BJ (cell line): ENCODE measurements around the gene SYCP2L. TPM values are rescaled to one million over a fixed set of nuclear protein-coding genes. Genes with fewer than 3 reads are reported as not detected.

Experiments used
- CTCF ChIA-PET: fragments of 350-600 bp; formaldehyde crosslinking; extraction: SDS; loops from one replicate; lab custom pipeline; 2021; ENCODE audit warnings: antibody characterized with exemption, inconsistent platforms; lab: Yijun Ruan, JAX
- POLR2A ChIA-PET: fragments of 300-600 bp; sonication (Branson Sonifier 250); formaldehyde crosslinking; extraction: SDS; loops from one replicate; lab custom pipeline; 2021; ENCODE audit warnings: antibody characterized with exemption; lab: Charles Lee
- DNase-seq: peaks from one replicate; pipeline ENCODE4 v3.0.0-alpha.2; 2011; ENCODE audit warnings: low read depth
- H3K27me3 ChIP-seq: 2 replicates; pipeline ENCODE4 v1.6.0; 2011; ENCODE audit warnings: low read length; ENCODE audit not compliant: control insufficient read depth, insufficient read depth
- H3K36me3 ChIP-seq: 2 replicates; pipeline ENCODE4 v1.5.1; 2011; ENCODE audit warnings: low read length; ENCODE audit not compliant: control insufficient read depth, insufficient read depth
- H3K4me3 ChIP-seq: 2 replicates; pipeline ENCODE4 v1.5.1; 2011; ENCODE audit warnings: low read depth, mild to moderate bottlenecking, control low read depth, low read length
- CTCF ChIP-seq: IDR thresholded peaks from 2 replicates; pipeline ENCODE4 v1.5.1; 2011; ENCODE audit warnings: low read depth, mild to moderate bottlenecking, control low read depth, inconsistent platforms, low read length, moderate library complexity; ENCODE audit not compliant: insufficient read depth
- polyA plus RNA-seq: library from polyadenylated mRNA; depleted of rRNA; stranded (reverse); fragments of >200 nt; gene quantifications from 2 replicates; pipeline ENCODE4 v1.2.3, GENCODE V29; 2011

The SYCP2L gene
- polyA plus RNA-seq, 1 experiment, result 0.04 TPM

- Histone ChIP-seq H3K36me3 (no peaks in the 10 kb centered on the region), H3K27me3 (no peaks in the 10 kb centered on the region), H3K4me3 (no peak overlapping the region)
- TF ChIP-seq CTCF, result no peak
- CTCF ChIA-PET, result interaction anchor here (0.6 to 4.4 kb wide), 3 partner anchors 112 to 539 kb away, joined by 3 to 32 read pairs (median 3); no protein-coding TSS in a partner anchor
- DNase-seq, result no peak
- POLR2A ChIA-PET, result no interaction called here
Measured at GRCh38 chr6:10956776-10957175, 69.9 kb downstream of the SYCP2L start.

GRCh38 chr6:10957414-10957886 is 70.6 kb downstream of the SYCP2L start:
- TF ChIP-seq CTCF, result no peak
- no peak for DNase-seq
- Histone ChIP-seq H3K36me3 (no peaks in the 10 kb centered on the region), H3K4me3 (no peak overlapping the region), H3K27me3 (no peaks in the 10 kb centered on the region)
- ChIA-PET POLR2A (no interaction called here), CTCF (interaction anchor here (0.6 to 4.4 kb wide), 2 partner anchors 111 to 538 kb away, joined by 3 to 32 read pairs; no protein-coding TSS in a partner anchor)

GRCh38 chr6:10960171-10960570 is 73.3 kb downstream of the SYCP2L start:
- TF ChIP-seq CTCF, result no peak
- no peak for DNase-seq
- Histone ChIP-seq H3K36me3 (no peaks in the 10 kb centered on the region), H3K27me3 (no peaks in the 10 kb centered on the region), H3K4me3 (no peak overlapping the region)
- ChIA-PET POLR2A (no interaction called here), CTCF (interaction anchor here (1.6 kb wide), 1 partner anchor 109 kb away, joined by 3 read pairs; no protein-coding TSS in a partner anchor)

- Histone ChIP-seq H3K36me3 (no peaks in the 10 kb centered on the region), H3K4me3 (no peak overlapping the region), H3K27me3 (no peaks in the 10 kb centered on the region)
- no peak for TF ChIP-seq CTCF
- no peak for DNase-seq
- ChIA-PET CTCF (interaction anchor here (0.9 to 1.6 kb wide), 3 partner anchors 10 to 614 kb away, joined by 3 to 6 read pairs (median 4); no protein-coding TSS in a partner anchor), POLR2A (no interaction called here)
Measured at GRCh38 chr6:10961837-10962236, 75.0 kb downstream of the SYCP2L start.

GRCh38 chr6:10962673-10963072 is 75.8 kb downstream of the SYCP2L start:
- ChIA-PET POLR2A (interaction anchor here (0.5 to 0.7 kb wide), 3 partner anchors 75 to 1436 kb away, joined by 3 to 5 read pairs (median 4); no protein-coding TSS in a partner anchor), CTCF (interaction anchor here (1.0 to 1.4 kb wide), 2 partner anchors 11 to 107 kb away, joined by 4 to 6 read pairs; no protein-coding TSS in a partner anchor)
- DNase-seq, result peak; percentile 72
- H3K36me3 ChIP-seq, result no peaks in the 10 kb centered on the region
- no peak for TF ChIP-seq CTCF
- H3K4me3 ChIP-seq, result no peak overlapping the region
- no peaks in the 10 kb centered on the region for H3K27me3 ChIP-seq
